ENCODE results near the gene INCENP.
"Not testable (repeated sequence)": the region's sequence is repeated elsewhere in the genome, so short reads cannot be mapped to it uniquely, and the experiment has no call there.

The INCENP gene

DNA sequence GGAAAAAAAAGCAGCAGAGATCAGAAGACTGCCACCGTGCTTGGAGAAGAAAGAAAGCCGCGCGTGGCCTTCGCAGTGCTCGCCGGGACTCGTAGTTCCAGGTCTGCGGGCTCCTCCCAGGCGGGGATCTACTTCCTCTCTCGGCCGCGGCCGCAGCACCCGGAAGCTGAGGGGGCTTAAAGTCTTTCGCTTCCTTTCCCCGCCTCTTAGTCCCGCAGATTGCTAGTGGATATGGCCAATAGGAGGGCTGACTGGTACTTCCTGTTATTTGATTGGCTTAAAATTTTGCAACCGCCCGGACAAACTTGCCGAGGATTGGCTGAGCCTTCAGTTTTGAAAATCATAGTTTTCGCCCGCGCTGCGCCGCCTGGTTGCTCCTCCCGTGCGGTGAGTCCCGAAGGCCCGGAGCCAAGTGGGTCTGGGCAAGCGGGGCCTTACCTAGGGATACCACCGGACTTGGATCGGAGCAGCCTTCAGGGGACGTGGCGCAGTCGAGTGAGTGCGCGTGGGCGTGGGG is at the start of gene INCENP:
TSS of gene INCENP (plus strand) at position 343 of the 517 bp plus-strand sequence. CDS start 4,151 bp downstream, outside the sequence.
- peak; percentile 98 for DNase-seq

DNA sequence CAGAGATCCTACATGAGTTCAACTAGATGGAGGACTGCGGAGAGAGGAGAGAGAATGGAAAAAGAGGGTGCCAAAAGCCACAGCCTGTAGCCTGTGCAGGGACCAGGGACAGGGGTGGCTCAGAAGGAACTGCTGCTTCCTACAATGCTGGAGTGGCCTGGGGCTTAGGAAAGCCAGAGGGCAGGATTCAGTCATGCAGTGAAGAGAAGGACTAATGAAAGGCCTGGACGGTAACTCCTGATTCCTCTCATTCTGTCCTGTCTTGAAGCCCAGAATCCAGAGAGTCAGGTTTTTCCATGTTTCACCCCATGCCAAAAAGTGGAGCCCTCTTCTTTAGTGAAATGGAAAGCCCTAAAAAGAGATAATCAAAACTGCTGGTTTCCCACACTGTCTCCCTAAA is 48.4 kb upstream of the INCENP start:
- DNase-seq, result no peak

- DNase-seq, result no peak
These were observed 46.7 kb upstream of the INCENP start for GRCh38 chr11:62077132-62077531.

GRCh38 chr11:62081378-62082291 is 42.2 kb upstream of the INCENP start:
- DNase-seq, result peak; percentile 75

- DNase-seq, result no peak
These were observed 41.5 kb upstream of the INCENP start for GRCh38 chr11:62082292-62082657.

DNA sequence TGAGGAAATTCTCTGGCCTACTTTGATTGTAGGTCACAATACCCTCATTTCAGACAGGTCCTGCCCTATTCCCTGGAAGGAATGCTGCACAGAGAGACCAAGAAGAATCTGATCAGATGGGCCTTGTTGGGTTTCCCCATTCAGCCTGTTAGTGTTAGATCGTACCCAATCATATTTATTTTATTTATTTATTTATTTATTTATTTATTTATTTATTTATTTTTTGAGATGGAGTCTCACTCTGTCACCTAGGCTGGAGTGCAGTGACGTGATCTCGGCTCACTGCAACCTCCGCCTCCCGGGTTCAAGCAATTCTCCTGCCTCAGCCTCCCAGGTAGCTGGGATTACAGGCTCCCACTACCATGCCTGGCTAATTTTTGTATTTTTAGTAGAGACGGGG is 39.0 kb upstream of the INCENP start:
- not testable (repeated sequence) for DNase-seq

DNA sequence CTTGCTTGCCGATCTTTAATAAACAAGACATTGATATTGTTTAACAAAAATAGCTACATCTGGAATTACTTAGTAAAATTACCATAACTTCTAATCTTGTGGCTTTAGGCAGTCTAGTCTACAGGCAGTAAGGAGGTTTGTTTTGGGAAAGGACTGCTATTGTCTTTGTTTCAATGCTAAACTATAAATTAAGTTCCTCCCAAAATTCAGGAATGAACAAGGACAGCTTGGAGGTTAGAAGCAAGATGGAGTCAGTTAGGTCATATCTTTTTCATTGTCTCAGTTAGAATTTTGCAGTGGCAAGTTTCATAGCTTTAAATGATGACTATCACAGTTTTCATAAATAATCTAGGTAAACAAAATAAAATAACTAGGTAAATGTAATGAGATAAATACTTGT is 36.1 kb upstream of the INCENP start:
- no peak for DNase-seq

DNA sequence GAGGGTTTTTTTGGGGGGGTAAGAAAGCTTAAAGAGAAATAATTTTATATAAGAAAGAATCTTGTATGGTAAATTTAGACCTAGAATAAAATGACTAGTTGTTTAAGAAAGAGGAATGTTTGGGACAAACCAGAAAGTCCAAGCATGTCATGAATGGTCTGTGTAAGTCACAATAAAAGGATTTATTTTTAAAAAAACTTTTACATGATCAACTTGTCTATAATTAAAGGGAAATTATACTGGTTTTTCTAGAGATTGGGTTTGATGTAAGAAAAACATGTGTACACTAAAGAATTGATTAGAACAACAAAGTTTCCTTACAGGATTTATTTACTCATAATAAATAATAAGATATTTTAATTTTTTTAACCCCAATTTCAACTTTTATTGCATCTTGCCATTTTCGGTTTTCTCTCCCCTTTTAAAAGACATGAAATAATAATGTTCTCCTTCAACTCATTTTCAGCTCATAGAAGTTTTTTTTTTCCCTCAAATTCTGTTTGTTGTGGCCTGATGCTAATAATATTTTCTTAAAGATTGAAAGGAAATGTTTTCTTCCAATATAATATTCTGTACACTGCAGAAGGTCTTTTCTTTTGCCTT is 35.4 kb upstream of the INCENP start:
- peak; percentile 9 for DNase-seq

GRCh38 chr11:62103141-62103540 is 20.7 kb upstream of the INCENP start:
- DNase-seq, result no peak

DNA sequence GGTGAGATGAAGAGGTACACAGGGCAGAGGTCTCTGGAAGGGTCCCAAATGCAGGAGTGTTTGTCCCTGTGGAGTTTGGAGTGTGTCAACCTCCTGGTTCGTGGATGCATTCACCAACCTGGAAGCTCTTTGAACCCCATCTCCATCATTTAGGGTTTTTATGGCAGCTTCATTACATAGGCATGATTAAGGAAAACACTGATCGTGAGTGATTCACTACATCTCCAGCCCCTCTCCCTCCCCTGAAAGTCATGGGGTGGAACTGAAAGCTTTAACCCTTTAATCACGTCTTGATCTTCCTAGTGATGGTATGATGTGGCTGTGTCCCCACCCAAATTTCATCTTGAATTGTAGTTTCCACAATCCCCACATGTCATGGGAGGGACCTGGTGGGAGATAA is 19.8 kb upstream of the INCENP start:
- DNase-seq, result no peak

- no peak for DNase-seq
These were observed 18.8 kb upstream of the INCENP start for GRCh38 chr11:62104816-62105653.

GRCh38 chr11:62105667-62106191 is 18.1 kb upstream of the INCENP start:
- DNase-seq, result no peak

- peak; percentile 78 for DNase-seq
These were observed 15.6 kb upstream of the INCENP start for GRCh38 chr11:62108017-62108750.

DNA sequence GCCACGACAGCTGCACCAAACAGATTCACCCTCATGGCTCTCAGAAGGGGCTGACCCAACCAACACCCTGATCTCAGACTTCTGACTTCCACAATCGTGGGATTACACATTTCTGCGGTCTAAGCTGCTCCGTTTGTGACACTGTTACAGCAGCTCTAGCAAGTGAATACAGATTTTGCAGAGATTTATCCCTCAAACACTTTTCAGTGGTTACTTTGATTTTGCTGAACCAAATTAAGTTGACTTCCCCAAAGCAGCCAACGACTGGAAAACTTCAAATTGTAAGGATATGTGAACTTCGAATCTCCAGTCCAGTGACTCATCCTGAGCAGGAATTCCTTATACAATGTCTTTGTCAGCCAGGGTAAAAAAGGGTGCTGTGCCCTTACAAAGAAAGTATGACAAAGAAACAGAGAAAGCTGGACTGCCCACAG is 14.8 kb upstream of the INCENP start:
- no peak for DNase-seq

DNA sequence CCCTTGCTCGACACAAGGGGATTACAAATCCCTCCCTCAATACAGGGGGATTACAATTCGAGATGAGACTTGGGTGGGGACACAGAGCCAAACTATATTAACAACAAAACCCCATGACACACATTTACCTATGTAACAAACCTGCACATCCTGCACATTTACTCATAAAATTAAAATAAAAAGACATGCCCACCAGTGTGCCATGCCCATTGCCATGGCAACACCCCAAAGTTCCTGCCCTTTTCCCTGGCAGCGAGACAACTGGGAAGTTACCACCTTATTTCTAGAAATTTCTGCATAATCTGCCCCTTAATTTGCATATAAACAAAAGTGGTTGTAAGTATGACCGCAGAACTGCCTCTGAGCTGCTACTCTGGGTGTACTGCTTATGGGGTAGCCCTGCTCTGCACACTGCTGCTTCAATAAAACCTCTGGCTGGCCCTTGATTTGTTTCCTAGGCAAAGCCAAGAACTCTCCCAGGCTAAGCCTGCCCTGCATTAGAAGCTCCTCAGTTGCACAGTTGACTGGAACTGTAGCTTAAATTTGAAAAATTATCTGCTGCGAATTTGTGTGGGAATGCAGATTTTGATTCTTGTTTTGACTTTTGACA is 8.6 kb upstream of the INCENP start:
- DNase-seq, result no peak

- no peak for DNase-seq
These were observed 7.4 kb upstream of the INCENP start for GRCh38 chr11:62116451-62116850.

DNA sequence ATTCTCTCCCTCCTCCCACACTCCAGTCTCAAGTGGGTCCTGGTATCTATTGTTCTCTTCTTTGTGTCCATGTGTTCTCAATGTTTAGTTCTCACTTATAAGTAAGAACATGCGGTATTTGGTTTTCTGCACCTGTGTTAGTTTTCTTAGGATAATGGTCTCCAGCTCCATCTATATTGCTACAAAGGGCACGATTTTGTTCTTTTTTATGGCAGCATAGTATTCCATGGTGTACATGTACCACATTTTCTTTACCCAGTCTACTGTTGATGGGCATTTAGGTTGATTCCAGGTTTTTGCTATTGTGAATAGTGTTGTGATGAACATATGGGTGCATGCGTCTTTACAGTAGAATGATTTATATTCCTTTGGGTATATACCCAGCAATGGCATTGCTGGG is 4.2 kb upstream of the INCENP start:
- DNase-seq, result no peak

DNA sequence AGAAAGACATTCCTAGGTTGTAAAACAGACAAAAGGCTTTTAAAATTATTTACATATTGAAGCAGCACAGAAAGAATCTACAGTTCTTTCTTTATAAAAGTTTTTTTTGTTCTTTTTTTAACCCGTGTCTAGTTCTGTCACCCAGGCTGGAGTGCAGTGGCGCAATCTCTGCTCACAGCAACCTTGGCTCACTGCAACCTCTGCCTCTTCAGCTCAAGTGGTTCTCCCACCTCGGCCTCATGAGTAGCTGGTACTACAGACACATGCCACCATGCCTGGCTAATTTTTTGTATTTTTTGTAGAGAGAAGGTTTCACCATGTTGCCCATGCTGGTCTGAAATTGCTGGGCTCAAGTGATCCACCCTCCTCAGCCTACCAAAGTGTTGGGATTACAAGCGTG is 3.8 kb upstream of the INCENP start:
- no peak for DNase-seq

DNA sequence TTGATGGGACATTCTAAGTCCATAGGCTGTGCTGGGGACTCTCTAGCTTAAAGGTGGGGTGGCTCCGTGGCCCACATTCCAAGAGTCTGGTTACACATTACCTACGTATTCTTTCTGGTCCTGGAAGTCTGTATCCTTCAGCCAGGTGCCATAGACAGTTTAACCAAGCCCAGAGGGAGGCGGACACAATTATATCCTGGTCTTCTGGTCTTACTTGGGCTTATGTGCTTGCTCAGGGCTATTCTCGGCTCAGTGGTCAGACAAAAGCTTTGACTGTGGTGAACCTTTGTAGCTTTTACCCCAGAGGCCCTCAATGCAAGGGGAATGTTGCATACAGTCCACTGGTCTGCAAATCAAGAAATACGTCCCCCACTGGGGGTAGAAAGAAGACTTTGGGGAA is 3.4 kb upstream of the INCENP start:
- no peak for DNase-seq

GRCh38 chr11:62122076-62122475 is 1.7 kb upstream of the INCENP start:
- DNase-seq, result no peak

DNA sequence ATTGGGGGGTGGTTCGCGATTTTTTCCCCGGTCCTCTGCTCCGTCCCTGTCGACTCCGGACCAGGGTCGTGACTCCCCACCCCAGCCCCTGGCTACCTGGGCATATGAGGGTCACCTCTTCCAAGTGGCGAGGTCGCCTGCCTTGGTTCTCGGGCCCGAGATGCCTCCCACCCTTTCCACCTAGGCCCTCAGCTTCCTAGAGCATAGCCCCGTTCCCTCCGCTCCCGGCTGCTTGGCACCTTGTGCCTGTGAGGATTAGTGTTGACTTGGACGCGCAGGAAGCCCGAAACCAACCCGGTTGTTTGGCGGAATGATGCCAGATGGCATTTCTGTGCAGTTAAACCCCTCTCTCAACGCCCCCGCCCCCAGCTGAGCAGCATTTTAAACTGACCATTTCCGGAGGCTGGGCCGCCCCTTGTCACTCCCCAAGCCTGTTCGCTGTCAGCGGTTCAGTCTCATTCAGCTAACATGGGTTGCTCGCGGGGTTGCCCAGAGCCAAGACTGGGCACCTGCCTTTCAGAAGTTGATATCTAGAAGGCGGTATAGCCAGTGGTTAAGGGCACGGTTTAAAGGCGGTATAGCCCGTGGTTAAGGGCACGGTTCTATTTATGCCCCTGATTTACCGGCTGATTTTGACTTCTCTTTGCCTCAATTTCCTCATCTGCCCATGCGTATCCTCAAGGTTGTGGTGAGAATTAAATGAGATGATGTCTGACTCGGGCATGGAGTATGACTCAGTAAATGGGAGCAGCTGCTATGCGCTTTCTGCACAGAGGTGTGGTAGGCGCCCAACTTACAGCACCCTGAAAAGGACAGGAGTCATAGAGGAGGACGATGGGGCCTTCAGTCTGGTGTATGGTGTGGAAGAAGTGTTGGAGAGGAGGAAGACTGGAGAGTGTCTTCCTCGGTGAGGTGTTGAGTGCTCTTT is 639 bp downstream of the INCENP start:
- DNase-seq, result peak; percentile 9

All from DMS79 treated with DMSO at 0.1 percent for 48 hours (cell line).